Stimulated activated CD8-positive, alpha-beta memory T cell treated with anti-CD3 and anti-CD28 coated beads, Interleukin-15, amount 100 ng/mL, for 48 hours (primary cell): Measurements from ENCODE around the gene BLVRA.
"Not testable (repeated sequence)": the region's sequence is repeated elsewhere in the genome, so short reads cannot be mapped to it uniquely, and the experiment has no call there.

ENCODE experiments used
- DNase-seq, 2 donors: peaks; one replicate each; pipeline ENCODE4 v3.0.0-alpha.2; 2020; ENCODE audit warnings: low read depth in 2 of 2

BLVRA gene

GRCh38 chr7:43769791-43770465 is 11.4 kb downstream of the BLVRA start:
- DNase-seq = no peak

GRCh38 chr7:43771128-43771527 is 12.6 kb downstream of the BLVRA start:
- DNase-seq = no peak

GRCh38 chr7:43771573-43771972 is 13.1 kb downstream of the BLVRA start:
- DNase-seq = no peak

- DNase-seq = not testable (repeated sequence)
Observed at GRCh38 chr7:43773268-43773667, 14.8 kb downstream of the BLVRA start.

GRCh38 chr7:43775255-43775654 is 16.8 kb downstream of the BLVRA start:
- not testable (repeated sequence) for DNase-seq

- not testable (repeated sequence) for DNase-seq
Observed at GRCh38 chr7:43778293-43779044, 20.0 kb downstream of the BLVRA start.

GRCh38 chr7:43779045-43779812 is 20.7 kb downstream of the BLVRA start:
- DNase-seq = no peak

GRCh38 chr7:43781726-43782607 is 23.5 kb downstream of the BLVRA start:
- DNase-seq = no peak

GRCh38 chr7:43782768-43783555 is 24.5 kb downstream of the BLVRA start:
- DNase-seq = no peak

- no peak for DNase-seq
Observed at GRCh38 chr7:43784030-43784584, 25.6 kb downstream of the BLVRA start.

- DNase-seq = peak; percentile 28 to 36
Observed at GRCh38 chr7:43784585-43785087, 26.2 kb downstream of the BLVRA start.

GRCh38 chr7:43785420-43785819 is 26.9 kb downstream of the BLVRA start:
- no peak for DNase-seq

GRCh38 chr7:43787771-43788170 is 29.3 kb downstream of the BLVRA start:
- DNase-seq = no peak

GRCh38 chr7:43790006-43790405 is 31.5 kb downstream of the BLVRA start:
- DNase-seq = no peak

GRCh38 chr7:43790834-43791233 is 32.4 kb downstream of the BLVRA start:
- no peak for DNase-seq

- no peak for DNase-seq
Observed at GRCh38 chr7:43791665-43792064, 33.2 kb downstream of the BLVRA start.

GRCh38 chr7:43792471-43793150 is 34.1 kb downstream of the BLVRA start:
- no peak for DNase-seq

GRCh38 chr7:43799605-43800004 is 41.1 kb downstream of the BLVRA start:
- no peak for DNase-seq

GRCh38 chr7:43803865-43804264 is 45.4 kb downstream of the BLVRA start:
- DNase-seq = no peak

- no peak for DNase-seq
Observed at GRCh38 chr7:43808410-43808809, 49.9 kb downstream of the BLVRA start.
